Mucosa of rectum (tissue), 2 donors: ENCODE data around the gene TMEM167A.

Experiments
- H3K27ac ChIP-seq, 2 donors: one replicate each; pipeline ENCODE4 v1.7.0; 2013; ENCODE audit warnings: inconsistent platforms in 2 of 2, low read depth in 2 of 2, low read length in 2 of 2
- H3K27me3 ChIP-seq, 2 donors: one replicate each; pipeline ENCODE4 v1.7.0; 2013; ENCODE audit warnings: low read length in 2 of 2; ENCODE audit not compliant: control insufficient read depth in 2 of 2, insufficient read depth in 2 of 2
- H3K36me3 ChIP-seq, 2 donors: one replicate each; pipeline ENCODE4 v1.7.0; 2013; ENCODE audit warnings: low read length in 2 of 2; ENCODE audit not compliant: control insufficient read depth in 2 of 2, insufficient read depth in 2 of 2
- H3K4me1 ChIP-seq, 2 donors: one replicate each; pipeline ENCODE4 v1.7.0; 2013; ENCODE audit warnings: low read length in 2 of 2, mild to moderate bottlenecking in 1 of 2; ENCODE audit not compliant: control insufficient read depth in 2 of 2, insufficient read depth in 2 of 2
- H3K4me3 ChIP-seq, 2 donors: one replicate each; pipeline ENCODE4 v1.7.0; 2013; ENCODE audit warnings: low read length in 2 of 2
- H3K9ac ChIP-seq, 2 donors: one replicate each; pipeline ENCODE4 v1.7.0; 2013; ENCODE audit warnings: low read length in 2 of 2, low read depth in 1 of 2, mild to moderate bottlenecking in 1 of 2
- H3K9me3 ChIP-seq, 2 donors: one replicate each; pipeline ENCODE4 v1.7.0; 2013; ENCODE audit warnings: low read length in 2 of 2; ENCODE audit not compliant: control insufficient read depth in 2 of 2
- donor health status: healthy.
- donor health status: Normal muscosa, but diverticular disease.

Gene TMEM167A

GRCh38 chr5:83066548-83067110 is 10.6 kb downstream of the TMEM167A start:
- no peak overlapping the region for H3K27ac ChIP-seq
- H3K4me3 ChIP-seq, result no peak overlapping the region
- no peaks in the 10 kb centered on the region for H3K9me3 ChIP-seq
- no peaks in the 10 kb centered on the region for H3K27me3 ChIP-seq
- no peaks in the 10 kb centered on the region for H3K4me1 ChIP-seq
- peaks cover 2 to 7% of the 10 kb centered on the region in 2 donors for H3K36me3 ChIP-seq
- H3K9ac ChIP-seq, result no peak overlapping the region

GRCh38 chr5:83059341-83059740 is 17.9 kb downstream of the TMEM167A start:
- H3K9ac ChIP-seq, result no peak overlapping the region
- H3K36me3 ChIP-seq, result peaks cover 2 to 18% of the 10 kb centered on the region in 2 donors
- H3K4me1 ChIP-seq, result no peaks in the 10 kb centered on the region
- H3K9me3 ChIP-seq, result no peaks in the 10 kb centered on the region
- no peaks in the 10 kb centered on the region for H3K27me3 ChIP-seq
- no peak overlapping the region for H3K4me3 ChIP-seq
- H3K27ac ChIP-seq, result no peak overlapping the region

GRCh38 chr5:83058726-83059125 is 18.5 kb downstream of the TMEM167A start:
- no peak overlapping the region for H3K9ac ChIP-seq
- H3K9me3 ChIP-seq, result no peaks in the 10 kb centered on the region
- H3K36me3 ChIP-seq, result peaks cover 2 to 20% of the 10 kb centered on the region in 2 donors
- no peak overlapping the region for H3K4me3 ChIP-seq
- no peaks in the 10 kb centered on the region for H3K4me1 ChIP-seq
- no peaks in the 10 kb centered on the region for H3K27me3 ChIP-seq
- H3K27ac ChIP-seq, result no peak overlapping the region

- no peaks in the 10 kb centered on the region for H3K9me3 ChIP-seq
- no peak overlapping the region for H3K4me3 ChIP-seq
- H3K4me1 ChIP-seq, result no peaks in the 10 kb centered on the region
- no peaks in the 10 kb centered on the region for H3K27me3 ChIP-seq
- H3K9ac ChIP-seq, result no peak overlapping the region
- H3K27ac ChIP-seq, result no peak overlapping the region
- H3K36me3 ChIP-seq, result peaks cover 0 to 16% of the 10 kb centered on the region in 2 donors
These were observed 22.0 kb downstream of the TMEM167A start for GRCh38 chr5:83055166-83055565.

GRCh38 chr5:83050723-83051340 is 26.4 kb downstream of the TMEM167A start:
- Histone ChIP-seq H3K4me3 (no peak overlapping the region), H3K4me1 (no peaks in the 10 kb centered on the region), H3K9ac (no peak overlapping the region), H3K9me3 (no peaks in the 10 kb centered on the region), H3K27ac (no peak overlapping the region), H3K27me3 (no peaks in the 10 kb centered on the region), H3K36me3 (peaks cover 0 to 7% of the 10 kb centered on the region in 2 donors)

- Histone ChIP-seq H3K27me3 (no peaks in the 10 kb centered on the region), H3K9ac (no peak overlapping the region), H3K4me1 (no peaks in the 10 kb centered on the region), H3K27ac (no peak overlapping the region), H3K9me3 (no peaks in the 10 kb centered on the region), H3K4me3 (no peak overlapping the region), H3K36me3 (peaks cover 0 to 7% of the 10 kb centered on the region in 2 donors)
These were observed 27.8 kb downstream of the TMEM167A start for GRCh38 chr5:83049370-83049885.

GRCh38 chr5:83048811-83049210 is 28.4 kb downstream of the TMEM167A start:
- Histone ChIP-seq H3K4me3 (no peak overlapping the region), H3K36me3 (peaks cover 0 to 3% of the 10 kb centered on the region in 2 donors), H3K27ac (no peak overlapping the region), H3K9me3 (no peaks in the 10 kb centered on the region), H3K4me1 (no peaks in the 10 kb centered on the region), H3K27me3 (no peaks in the 10 kb centered on the region), H3K9ac (no peak overlapping the region)

GRCh38 chr5:83048277-83048676 is 28.9 kb downstream of the TMEM167A start:
- Histone ChIP-seq H3K9ac (no peak overlapping the region), H3K9me3 (no peaks in the 10 kb centered on the region), H3K4me1 (no peaks in the 10 kb centered on the region), H3K27ac (no peak overlapping the region), H3K36me3 (peaks cover 0 to 3% of the 10 kb centered on the region in 2 donors), H3K4me3 (no peak overlapping the region), H3K27me3 (no peaks in the 10 kb centered on the region)

GRCh38 chr5:83044926-83045325 is 32.3 kb downstream of the TMEM167A start:
- no peaks in the 10 kb centered on the region for H3K9me3 ChIP-seq

GRCh38 chr5:83042507-83042906 is 34.7 kb downstream of the TMEM167A start:
- H3K9me3 ChIP-seq, result no peaks in the 10 kb centered on the region
- H3K4me3 ChIP-seq, result no peak overlapping the region
- no peaks in the 10 kb centered on the region for H3K27me3 ChIP-seq
- H3K27ac ChIP-seq, result no peak overlapping the region
- H3K9ac ChIP-seq, result no peak overlapping the region
- no peaks in the 10 kb centered on the region for H3K4me1 ChIP-seq
- H3K36me3 ChIP-seq, result no peaks in the 10 kb centered on the region

More at GRCh38 chr5:83044926-83045325, 32.3 kb downstream of the TMEM167A start:
- Histone ChIP-seq H3K27me3 (no peaks in the 10 kb centered on the region), H3K4me3 (no peak overlapping the region), H3K4me1 (no peaks in the 10 kb centered on the region), H3K9ac (no peak overlapping the region), H3K27ac (no peak overlapping the region), H3K36me3 (no peaks in the 10 kb centered on the region)
